OCI-LY7 (cell line): ENCODE measurements around the gene COL15A1. TPM values are rescaled to one million over a fixed set of nuclear protein-coding genes. Genes with fewer than 3 reads are reported as not detected.

Source experiments
- BruUV-seq: library from RNA; stranded (reverse); fragments of 400-500 nt; replicated peaks from 2 replicates; lab custom pipeline; 2021; lab: Mats Ljungman, UMichigan
- CTCF ChIA-PET: fragments of 300-600 bp; sonication (Branson Sonifier 250); formaldehyde crosslinking; loops from one replicate; lab custom pipeline; 2022; ENCODE audit warnings: antibody characterized with exemption; ENCODE audit not compliant: unreplicated experiment; lab: Charles Lee
- POLR2A ChIA-PET: fragments of 300-600 bp; sonication (Branson Sonifier 250); formaldehyde crosslinking; loops from one replicate; lab custom pipeline; 2022; ENCODE audit warnings: antibody characterized with exemption; lab: Charles Lee
- DNase-seq: peaks from one replicate; pipeline ENCODE4 v3.0.0-alpha.2; 2015; ENCODE audit warnings: low spot score
- H2AFZ ChIP-seq: fragments of 200-600 bp; sonication (generic), shearing (Covaris generic); 2 replicates; pipeline ENCODE4 v1.6.1; 2014; ENCODE audit warnings: mild to moderate bottlenecking, antibody characterized with exemption, low read length, moderate library complexity
- H3K27ac ChIP-seq: fragments of 200-600 bp; sonication (generic); 2 replicates; pipeline ENCODE4 v1.5.1; 2014; ENCODE audit warnings: mixed run types, low read depth, mild to moderate bottlenecking, moderate library complexity, low read length, inconsistent platforms; ENCODE audit not compliant: poor library complexity, severe bottlenecking
- H3K36me3 ChIP-seq: fragments of 200-600 bp; sonication (generic); 2 replicates; pipeline ENCODE4 v1.6.1; 2014; ENCODE audit warnings: mild to moderate bottlenecking, antibody characterized with exemption, low read length, moderate library complexity, mixed read lengths; ENCODE audit not compliant: insufficient read depth
- H3K4me1 ChIP-seq: fragments of 200-600 bp; sonication (generic); 2 replicates; pipeline ENCODE4 v1.5.1; 2014; ENCODE audit warnings: mild to moderate bottlenecking, low read length; ENCODE audit not compliant: insufficient read depth, poor library complexity, severe bottlenecking
- H3K4me2 ChIP-seq: fragments of 200-600 bp; sonication (generic); 2 replicates; pipeline ENCODE4 v1.6.1; 2014; ENCODE audit warnings: mild to moderate bottlenecking, low read length
- H3K4me3 ChIP-seq: fragments of 200-600 bp; sonication (generic); 2 replicates; pipeline ENCODE4 v1.5.1; 2014; ENCODE audit warnings: mild to moderate bottlenecking, low read depth, low read length; ENCODE audit not compliant: poor library complexity, severe bottlenecking
- H3K79me2 ChIP-seq: fragments of 200-600 bp; sonication (generic); 2 replicates; pipeline ENCODE4 v1.6.1; 2016; ENCODE audit warnings: low read depth, mild to moderate bottlenecking, low read length, moderate library complexity, mixed read lengths; ENCODE audit not compliant: insufficient read depth
- H3K9me2 ChIP-seq: fragments of 200-600 bp; sonication (generic); 2 replicates; pipeline ENCODE4 v1.6.1; 2016; ENCODE audit warnings: mild to moderate bottlenecking, low read length, mixed read lengths; ENCODE audit not compliant: insufficient read depth
- H3K9me3 ChIP-seq: fragments of 200-600 bp; sonication (generic); 2 replicates; pipeline ENCODE4 v1.6.1; 2014; ENCODE audit warnings: mild to moderate bottlenecking, mixed run types, low read length, mixed read lengths
- H4K20me1 ChIP-seq: fragments of 200-600 bp; sonication (generic); 2 replicates; pipeline ENCODE4 v1.6.1; 2014; ENCODE audit warnings: mild to moderate bottlenecking, antibody characterized with exemption, low read length, moderate library complexity, mixed read lengths; ENCODE audit not compliant: insufficient read depth
- EZH2phosphoT487 ChIP-seq: fragments of 200-600 bp; sonication (generic); IDR thresholded peaks from 2 replicates; pipeline ENCODE4 v1.6.1; 2018; ENCODE audit warnings: low read depth, borderline replicate concordance, mild to moderate bottlenecking, mixed run types, antibody characterized with exemption, low read length, moderate library complexity, mixed read lengths
- intact Hi-C: fragments of 100-400 bp; cut with micrococcal nuclease; formaldehyde crosslinking; loops from one replicate; pipeline ENCODE4 v1.10.0; 2022; ENCODE audit not compliant: unreplicated experiment
- total RNA-seq, 2 experiments: library from RNA; depleted of rRNA in 1 of 2; stranded (reverse); fragments of >200 nt in 1 of 2; shearing (Covaris generic) in 1 of 2; gene quantifications; 2 replicates each; pipeline ENCODE4 v1.2.3, GENCODE V29; 2014 to 2022
- TF ChIP-seq, protein P1 (sequence below): fragments of 200-600 bp; sonication (generic); conservative IDR thresholded peaks from 2 replicates; pipeline ENCODE4 v1.5.1; 2014; ENCODE audit warnings: mild to moderate bottlenecking, antibody characterized with exemption, low read length, moderate library complexity, mixed read lengths

COL15A1 gene
- total RNA-seq, 2 experiments from 2014 or later: not detected

DNA sequence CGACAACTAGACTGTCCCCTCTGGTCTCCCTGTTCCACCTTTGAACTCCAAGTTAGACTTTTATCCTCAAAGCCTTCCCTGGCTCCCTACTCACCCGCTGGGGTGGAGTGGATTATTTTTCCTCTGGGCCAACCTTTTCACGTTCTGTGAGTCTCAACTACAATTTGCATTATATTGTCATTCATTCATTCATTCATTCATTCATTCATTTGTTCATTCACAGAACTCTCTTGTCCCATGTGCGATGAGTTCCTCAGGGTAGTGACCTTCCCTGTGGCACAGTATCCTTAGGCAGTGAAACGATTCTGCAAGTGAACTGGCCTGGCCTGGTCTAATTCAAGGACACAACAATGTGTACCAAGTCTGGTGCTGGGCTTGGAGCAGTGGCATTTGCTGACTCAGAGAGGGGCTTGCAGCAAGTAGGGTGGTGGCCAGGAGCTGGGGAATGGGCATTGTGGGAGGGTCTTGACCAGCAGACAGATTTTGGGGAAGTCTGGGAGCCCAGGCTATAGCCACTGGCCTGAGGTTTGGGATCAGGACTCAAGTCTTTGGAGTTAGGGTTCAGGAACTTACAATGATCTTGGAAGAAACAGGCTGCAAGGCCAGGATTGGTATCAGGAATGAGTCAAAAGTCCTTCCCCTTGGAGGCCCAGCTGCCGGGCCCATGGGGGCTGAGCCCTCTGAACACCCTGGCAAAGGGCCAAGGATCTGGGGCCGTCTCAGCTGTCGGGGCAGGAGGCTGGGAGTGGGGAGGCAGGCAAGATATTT, 37.2 kb upstream of the COL15A1 start:
- H3K4me1 ChIP-seq: no peaks in the 10 kb centered on the region
- H3K9me3 ChIP-seq: no peaks in the 10 kb centered on the region
- POLR2A ChIA-PET: interaction anchor here (0.6 to 1.2 kb wide), 2 partner anchors 14 to 769 kb away, joined by 3 to 4 read pairs; no protein-coding TSS in a partner anchor
- H3K4me3 ChIP-seq: no peak overlapping the region
- CTCF ChIA-PET: no interaction called here
- no peak overlapping the region for H3K4me2 ChIP-seq
- no peak overlapping the region for H2AFZ ChIP-seq
- intact Hi-C loops: loop anchor here (5.0 kb wide), 1 partner anchor 881 kb away; no protein-coding TSS in a partner anchor
- TF ChIP-seq EZH2phosphoT487: no peak
- TF ChIP-seq, protein P1, sequence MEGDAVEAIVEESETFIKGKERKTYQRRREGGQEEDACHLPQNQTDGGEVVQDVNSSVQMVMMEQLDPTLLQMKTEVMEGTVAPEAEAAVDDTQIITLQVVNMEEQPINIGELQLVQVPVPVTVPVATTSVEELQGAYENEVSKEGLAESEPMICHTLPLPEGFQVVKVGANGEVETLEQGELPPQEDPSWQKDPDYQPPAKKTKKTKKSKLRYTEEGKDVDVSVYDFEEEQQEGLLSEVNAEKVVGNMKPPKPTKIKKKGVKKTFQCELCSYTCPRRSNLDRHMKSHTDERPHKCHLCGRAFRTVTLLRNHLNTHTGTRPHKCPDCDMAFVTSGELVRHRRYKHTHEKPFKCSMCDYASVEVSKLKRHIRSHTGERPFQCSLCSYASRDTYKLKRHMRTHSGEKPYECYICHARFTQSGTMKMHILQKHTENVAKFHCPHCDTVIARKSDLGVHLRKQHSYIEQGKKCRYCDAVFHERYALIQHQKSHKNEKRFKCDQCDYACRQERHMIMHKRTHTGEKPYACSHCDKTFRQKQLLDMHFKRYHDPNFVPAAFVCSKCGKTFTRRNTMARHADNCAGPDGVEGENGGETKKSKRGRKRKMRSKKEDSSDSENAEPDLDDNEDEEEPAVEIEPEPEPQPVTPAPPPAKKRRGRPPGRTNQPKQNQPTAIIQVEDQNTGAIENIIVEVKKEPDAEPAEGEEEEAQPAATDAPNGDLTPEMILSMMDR: no peak
- H3K9me2 ChIP-seq: no peaks in the 10 kb centered on the region
- no peak overlapping the region for H3K27ac ChIP-seq
- H4K20me1 ChIP-seq: no peaks in the 10 kb centered on the region
- H3K36me3 ChIP-seq: no peaks in the 10 kb centered on the region
- no peaks in the 10 kb centered on the region for H3K79me2 ChIP-seq
- no TSS peak for BruUV-seq
- DNase-seq: no peak

DNA sequence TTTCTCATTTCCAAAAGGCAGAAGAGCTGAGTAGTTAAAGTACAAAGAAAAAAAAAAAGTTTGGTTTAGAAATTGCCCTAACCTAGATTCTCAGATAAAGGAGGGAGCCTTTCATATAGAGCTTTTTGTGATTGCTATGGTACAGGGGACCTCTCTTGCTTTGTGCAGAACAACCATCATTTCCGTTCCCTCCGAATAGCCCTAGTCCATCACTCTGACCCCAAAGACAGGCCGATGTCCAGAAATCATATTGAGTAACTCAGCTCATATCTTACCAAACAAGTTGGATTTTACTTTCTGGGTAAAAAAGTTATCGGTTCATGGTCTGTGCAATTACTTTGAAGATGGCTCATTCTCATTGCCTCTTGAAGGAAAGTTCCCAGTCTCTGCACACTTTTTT, 36.7 kb upstream of the COL15A1 start:
- Histone ChIP-seq H2AFZ (no peak overlapping the region), H3K36me3 (no peaks in the 10 kb centered on the region), H3K9me2 (no peaks in the 10 kb centered on the region), H3K79me2 (no peaks in the 10 kb centered on the region), H3K4me1 (no peaks in the 10 kb centered on the region), H3K4me2 (no peak overlapping the region), H4K20me1 (no peaks in the 10 kb centered on the region), H3K27ac (no peak overlapping the region), H3K9me3 (no peaks in the 10 kb centered on the region), H3K4me3 (no peak overlapping the region)
- BruUV-seq: no TSS peak
- intact Hi-C loops: loop anchor here (5.0 kb wide), 1 partner anchor 880 kb away; no protein-coding TSS in a partner anchor
- CTCF ChIA-PET: no interaction called here
- POLR2A ChIA-PET: interaction anchor here (0.5 to 0.6 kb wide), 2 partner anchors 489 to 553 kb away, joined by 4 to 5 read pairs; no protein-coding TSS in a partner anchor
- DNase-seq: no peak
- TF ChIP-seq, protein P1: no peak
- no peak for TF ChIP-seq EZH2phosphoT487
